T-helper 17 cell (primary cell): ENCODE results near the gene GRID1. TPM values are rescaled to one million over a fixed set of nuclear protein-coding genes. Genes with fewer than 3 reads are reported as not detected.
"Not testable (repeated sequence)": the region's sequence is repeated elsewhere in the genome, so short reads cannot be mapped to it uniquely, and the experiment has no call there.

Source experiments
- ATAC-seq: fragments of 150-1000 bp; cut with Tn5 transposase; 2 replicates; pipeline ENCODE4 v1.10.0; 2021; ENCODE audit warnings: mild to moderate bottlenecking, moderate library complexity
- DNase-seq, 3 donors: peaks; one replicate each; pipeline versions ENCODE4 v3.0.0 to v3.0.0-alpha.2; 2020 to 2021
- H3K9me3 ChIP-seq: one replicate; pipeline ENCODE4 v1.7.0; 2013; ENCODE audit warnings: low read length, mild to moderate bottlenecking; ENCODE audit not compliant: control insufficient read depth, poor library complexity, severe bottlenecking
- H3K27ac Mint-ChIP-seq: one replicate; pipeline ENCODE4 v1.8.0; 2022; ENCODE audit warnings: mild to moderate bottlenecking, moderate library complexity, mixed read lengths
- H3K27me3 Mint-ChIP-seq: one replicate; pipeline ENCODE4 v1.8.0; 2022; ENCODE audit warnings: mixed read lengths
- H3K36me3 Mint-ChIP-seq: one replicate; pipeline ENCODE4 v1.8.0; 2022; ENCODE audit warnings: low read depth, mixed read lengths
- H3K4me1 Mint-ChIP-seq: one replicate; pipeline ENCODE4 v1.8.0; 2022; ENCODE audit warnings: mild to moderate bottlenecking, mixed read lengths
- H3K4me3 Mint-ChIP-seq: one replicate; pipeline ENCODE4 v1.8.0; 2022; ENCODE audit warnings: mild to moderate bottlenecking, moderate library complexity, mixed read lengths
- total RNA-seq, 4 donors: library from RNA in 2 of 4; stranded (reverse) in 2 of 4; gene quantifications; one replicate each; pipeline ENCODE4 v1.2.3 and lab custom pipeline; 2022 to 2026

The GRID1 gene
- total RNA-seq, 2 donors from 2014 or later, result not detected

DNA sequence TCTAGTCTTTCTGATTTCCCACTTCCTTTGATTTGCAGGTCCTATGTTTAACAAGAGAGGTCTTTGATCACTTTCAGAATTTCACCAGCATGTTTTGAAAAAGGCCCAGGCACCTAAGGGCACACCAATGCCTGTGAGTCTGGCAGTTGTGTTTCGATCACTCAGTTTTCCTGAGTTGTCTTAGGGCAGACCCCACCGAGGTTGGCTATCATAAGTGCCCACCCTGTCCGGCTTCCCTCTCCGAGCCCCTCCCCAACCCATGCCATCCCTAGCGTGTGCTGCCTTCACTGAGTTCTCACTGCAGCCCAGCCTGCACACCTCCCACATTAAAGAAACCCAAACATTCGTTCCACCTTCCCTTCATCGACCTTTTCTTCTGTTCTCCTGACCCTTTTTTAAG is 257.9 kb downstream of the GRID1 start:
- ATAC-seq (no peak), DNase-seq (no peak)
- Mint-ChIP-seq H3K27me3 (no peaks in the 10 kb centered on the region), H3K27ac (no peak overlapping the region), H3K4me3 (no peak overlapping the region), H3K36me3 (no peaks in the 10 kb centered on the region), H3K4me1 (no peaks in the 10 kb centered on the region)
- no peaks in the 10 kb centered on the region for H3K9me3 ChIP-seq

- not testable (repeated sequence) for H3K9me3 ChIP-seq, H3K36me3 Mint-ChIP-seq, H3K27ac Mint-ChIP-seq, H3K4me1 Mint-ChIP-seq, ATAC-seq, H3K4me3 Mint-ChIP-seq, H3K27me3 Mint-ChIP-seq, DNase-seq
These were observed 258.8 kb downstream of the GRID1 start for GRCh38 chr10:86107611-86108310.

GRCh38 chr10:86107131-86107530 is 259.5 kb downstream of the GRID1 start:
- DNase-seq, result no peak
- Mint-ChIP-seq H3K27me3 (no peaks in the 10 kb centered on the region), H3K4me1 (no peaks in the 10 kb centered on the region), H3K36me3 (no peaks in the 10 kb centered on the region), H3K27ac (no peak overlapping the region), H3K4me3 (no peak overlapping the region)
- ATAC-seq, result no peak
- H3K9me3 ChIP-seq, result no peaks in the 10 kb centered on the region

DNA sequence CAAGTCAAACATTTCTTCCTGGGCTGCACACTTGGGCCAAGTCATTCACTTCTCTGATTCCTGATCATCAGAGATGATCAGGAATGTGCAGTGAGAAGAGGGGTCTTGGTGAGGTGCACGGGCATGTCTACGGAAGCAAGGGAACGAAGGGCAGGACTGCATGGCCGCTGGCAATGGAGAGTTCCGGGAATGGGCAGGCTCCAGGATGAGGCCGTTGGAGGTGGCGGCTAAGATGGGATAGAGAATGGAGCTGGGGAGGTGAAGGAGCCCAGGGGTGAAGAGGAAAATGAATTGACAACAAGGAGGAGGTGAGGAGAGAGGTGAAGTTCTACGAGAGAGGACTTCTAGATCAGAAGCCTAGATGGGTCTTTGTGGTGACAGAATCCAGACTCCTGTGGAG is 260.0 kb downstream of the GRID1 start:
- Mint-ChIP-seq H3K4me3 (no peak overlapping the region), H3K27me3 (no peaks in the 10 kb centered on the region), H3K36me3 (no peaks in the 10 kb centered on the region), H3K27ac (no peak overlapping the region), H3K4me1 (no peaks in the 10 kb centered on the region)
- ATAC-seq, result no peak
- no peaks in the 10 kb centered on the region for H3K9me3 ChIP-seq
- DNase-seq, result no peak

- no peaks in the 10 kb centered on the region for H3K9me3 ChIP-seq
- H3K27ac Mint-ChIP-seq, result no peak overlapping the region
- DNase-seq, result no peak
- H3K4me1 Mint-ChIP-seq, result no peaks in the 10 kb centered on the region
- no peak for ATAC-seq
- H3K4me3 Mint-ChIP-seq, result no peak overlapping the region
- no peaks in the 10 kb centered on the region for H3K27me3 Mint-ChIP-seq
- H3K36me3 Mint-ChIP-seq, result no peaks in the 10 kb centered on the region
These were observed 261.0 kb downstream of the GRID1 start for GRCh38 chr10:86105640-86106039.

DNA sequence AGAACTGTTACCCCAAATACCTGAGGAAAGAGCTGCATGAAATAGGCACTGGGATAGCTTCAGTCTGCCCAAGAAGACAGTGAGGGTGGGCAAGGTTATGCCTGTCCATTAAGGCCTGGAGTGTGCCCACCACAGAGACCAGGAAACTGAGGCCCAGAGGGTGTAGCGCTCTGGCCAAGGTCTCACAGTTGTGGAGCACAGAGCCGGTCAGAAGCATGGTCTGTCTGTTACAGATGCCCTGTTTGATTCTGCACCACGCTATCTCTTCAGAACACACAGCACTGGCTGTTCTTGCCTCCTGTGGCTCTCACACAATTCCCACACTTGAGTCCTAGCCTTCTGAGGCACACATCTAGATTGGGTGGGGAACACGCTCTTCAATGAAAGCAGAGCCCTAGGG is 261.4 kb downstream of the GRID1 start:
- H3K4me3 Mint-ChIP-seq, result no peak overlapping the region

DNA sequence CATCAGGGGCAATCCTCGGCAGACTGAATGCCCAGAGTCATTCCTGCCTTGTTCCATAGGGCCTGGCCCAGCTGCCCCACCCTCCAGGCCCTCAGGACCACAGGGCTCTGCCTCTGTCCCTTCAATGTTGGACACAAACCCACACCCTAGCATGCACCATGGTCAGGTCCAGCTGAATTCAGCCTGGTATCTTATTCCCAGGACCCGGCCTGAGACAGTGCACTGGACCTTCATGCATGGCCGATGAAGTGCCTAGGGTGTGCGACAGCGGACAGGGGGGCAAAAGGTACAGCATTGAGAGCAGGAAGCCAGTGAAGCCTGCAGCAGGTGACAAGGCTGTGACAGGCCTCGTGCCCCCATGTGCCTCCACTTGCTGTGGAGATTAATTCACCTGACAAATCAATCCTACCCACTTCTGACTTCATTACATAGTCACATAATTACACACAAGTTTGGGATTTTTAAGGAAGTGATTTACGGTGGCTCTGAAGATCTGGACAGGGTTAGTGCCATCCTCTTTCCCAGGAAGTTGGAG is 261.9 kb downstream of the GRID1 start:
- Mint-ChIP-seq H3K27ac (no peak overlapping the region), H3K4me3 (no peak overlapping the region), H3K36me3 (no peaks in the 10 kb centered on the region), H3K27me3 (peaks cover 2% of the 10 kb centered on the region), H3K4me1 (no peaks in the 10 kb centered on the region)
- ATAC-seq, result no peak
- no peak for DNase-seq
- no peaks in the 10 kb centered on the region for H3K9me3 ChIP-seq

More for the DNA sequence above, 261.4 kb downstream of the GRID1 start:
- H3K27ac Mint-ChIP-seq, result no peak overlapping the region
- H3K36me3 Mint-ChIP-seq, result no peaks in the 10 kb centered on the region
- no peaks in the 10 kb centered on the region for H3K27me3 Mint-ChIP-seq
- ATAC-seq, result no peak
- no peaks in the 10 kb centered on the region for H3K4me1 Mint-ChIP-seq
- no peaks in the 10 kb centered on the region for H3K9me3 ChIP-seq
- no peak for DNase-seq

DNA sequence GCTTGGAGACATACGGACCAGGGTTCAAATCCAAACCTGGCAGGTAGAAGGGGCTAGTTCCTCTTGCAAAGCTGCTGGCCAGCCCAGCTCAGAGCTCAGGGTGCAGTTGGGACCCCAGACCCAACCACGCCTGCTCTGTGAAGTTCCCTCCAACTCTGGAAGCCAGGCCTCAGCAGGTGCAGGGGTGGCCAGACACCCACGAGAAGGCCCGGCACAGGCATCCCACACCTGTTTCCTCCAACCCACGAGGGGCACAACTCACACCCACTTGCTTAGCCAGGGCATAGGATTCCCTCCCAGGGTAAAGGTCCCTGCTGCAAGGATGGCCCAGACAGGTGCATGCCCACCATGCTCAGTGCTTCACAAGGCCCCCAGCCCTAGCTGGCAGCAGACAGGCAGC is 262.4 kb downstream of the GRID1 start:
- DNase-seq (no peak), ATAC-seq (no peak)
- Mint-ChIP-seq H3K4me1 (no peaks in the 10 kb centered on the region), H3K27me3 (peaks cover 5% of the 10 kb centered on the region), H3K36me3 (no peaks in the 10 kb centered on the region), H3K27ac (no peak overlapping the region), H3K4me3 (no peak overlapping the region)
- no peaks in the 10 kb centered on the region for H3K9me3 ChIP-seq

- no peaks in the 10 kb centered on the region for H3K9me3 ChIP-seq
- Mint-ChIP-seq H3K36me3 (no peaks in the 10 kb centered on the region), H3K4me1 (no peaks in the 10 kb centered on the region), H3K27ac (no peak overlapping the region), H3K4me3 (no peak overlapping the region), H3K27me3 (peaks cover 5% of the 10 kb centered on the region)
- no peak for DNase-seq
- no peak for ATAC-seq
These were observed 263.0 kb downstream of the GRID1 start for GRCh38 chr10:86103391-86104101.

GRCh38 chr10:86102451-86102850 is 264.1 kb downstream of the GRID1 start:
- H3K27me3 Mint-ChIP-seq, result peaks cover 5% of the 10 kb centered on the region

DNA sequence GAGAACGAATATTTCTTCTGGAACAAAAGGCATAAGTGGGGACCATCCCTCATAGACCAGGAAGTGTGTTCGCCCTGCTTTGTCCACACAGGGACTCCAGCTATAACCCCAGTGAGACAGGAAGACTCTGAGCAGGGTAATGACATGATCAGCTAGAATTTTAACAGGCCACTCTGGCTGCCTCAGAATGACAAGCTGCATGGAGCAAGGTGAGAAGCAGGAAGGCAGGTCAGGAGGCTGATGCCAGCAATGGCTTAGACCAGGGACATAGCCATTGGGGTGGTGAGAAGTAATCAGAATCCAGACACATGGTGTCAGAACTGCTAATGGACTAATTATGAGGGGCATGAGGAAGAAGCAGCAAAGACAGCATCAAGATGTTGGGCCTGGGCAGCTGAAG is 264.6 kb downstream of the GRID1 start:
- Mint-ChIP-seq H3K36me3 (no peaks in the 10 kb centered on the region), H3K4me3 (no peak overlapping the region), H3K4me1 (no peaks in the 10 kb centered on the region), H3K27ac (no peak overlapping the region), H3K27me3 (peaks cover 5% of the 10 kb centered on the region)
- DNase-seq (no peak), ATAC-seq (no peak)
- H3K9me3 ChIP-seq, result no peaks in the 10 kb centered on the region

More at GRCh38 chr10:86102451-86102850, 264.1 kb downstream of the GRID1 start:
- no peaks in the 10 kb centered on the region for H3K36me3 Mint-ChIP-seq
- DNase-seq (no peak), ATAC-seq (no peak)
- H3K9me3 ChIP-seq, result no peaks in the 10 kb centered on the region
- H3K4me1 Mint-ChIP-seq, result no peaks in the 10 kb centered on the region
- H3K4me3 Mint-ChIP-seq, result no peak overlapping the region
- H3K27ac Mint-ChIP-seq, result no peak overlapping the region

- Mint-ChIP-seq H3K27ac (no peak overlapping the region), H3K36me3 (no peaks in the 10 kb centered on the region), H3K4me3 (no peak overlapping the region), H3K27me3 (peaks cover 5% of the 10 kb centered on the region), H3K4me1 (no peaks in the 10 kb centered on the region)
- DNase-seq (no peak), ATAC-seq (no peak)
- H3K9me3 ChIP-seq, result no peaks in the 10 kb centered on the region
These were observed 266.0 kb downstream of the GRID1 start for GRCh38 chr10:86100581-86101061.

DNA sequence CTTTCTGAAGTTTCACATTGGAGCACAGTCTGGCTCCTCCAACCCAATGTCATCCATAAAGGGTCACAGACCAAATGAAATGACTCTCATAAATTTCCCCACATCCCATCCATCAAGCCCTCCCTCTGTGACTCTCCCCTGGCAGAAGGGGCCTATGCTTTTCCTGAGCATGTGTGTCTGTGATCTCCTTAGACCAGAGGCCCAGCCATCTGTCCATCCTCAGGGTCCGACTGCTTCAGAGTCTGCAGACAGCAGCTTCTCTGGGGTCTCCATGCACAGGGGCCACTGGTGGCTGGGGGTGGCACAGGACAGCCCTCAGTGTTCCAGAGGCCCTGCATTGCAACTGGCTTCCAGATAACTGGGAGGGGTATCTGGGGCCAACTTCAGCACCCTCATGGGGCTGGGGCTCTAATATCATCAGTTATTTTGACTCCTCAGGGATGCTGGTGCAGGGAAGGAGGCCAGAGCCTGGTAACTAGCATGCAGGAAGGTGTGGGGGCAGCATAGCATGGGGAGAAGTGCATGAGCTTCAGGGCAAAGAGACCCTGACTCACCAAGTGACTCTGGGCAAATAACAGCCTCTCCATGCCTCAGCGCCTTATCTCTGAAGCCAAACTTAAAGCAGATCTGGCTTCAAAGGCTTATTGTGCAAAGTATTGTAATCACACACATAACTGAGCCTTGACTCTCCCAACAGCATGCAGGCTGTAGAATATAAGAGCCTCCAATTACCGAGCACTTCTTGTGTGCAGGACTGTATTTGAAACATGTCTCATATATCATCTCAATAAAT is 266.9 kb downstream of the GRID1 start:
- no peaks in the 10 kb centered on the region for H3K4me1 Mint-ChIP-seq
- no peaks in the 10 kb centered on the region for H3K36me3 Mint-ChIP-seq
- DNase-seq (no peak), ATAC-seq (no peak)
- H3K27ac Mint-ChIP-seq, result no peak overlapping the region
- no peak overlapping the region for H3K4me3 Mint-ChIP-seq
- peaks cover 5% of the 10 kb centered on the region for H3K27me3 Mint-ChIP-seq
- H3K9me3 ChIP-seq, result no peaks in the 10 kb centered on the region
